IPS-18c (cell line): Measurements from ENCODE around the gene RIPK4.
"Not testable (repeated sequence)": the region's sequence is repeated elsewhere in the genome, so short reads cannot be mapped to it uniquely, and the experiment has no call there.

ENCODE experiments used
- H3K4me3 ChIP-seq: 2 replicates; pipeline ENCODE4 v1.7.0; 2013; ENCODE audit warnings: low read depth, mild to moderate bottlenecking, low read length, moderate library complexity; ENCODE audit not compliant: insufficient read depth
- H3K9me3 ChIP-seq: one replicate; pipeline ENCODE4 v1.6.1; 2013; ENCODE audit warnings: mild to moderate bottlenecking, low read length, moderate library complexity; ENCODE audit not compliant: control insufficient read depth, insufficient read depth

Gene RIPK4

DNA sequence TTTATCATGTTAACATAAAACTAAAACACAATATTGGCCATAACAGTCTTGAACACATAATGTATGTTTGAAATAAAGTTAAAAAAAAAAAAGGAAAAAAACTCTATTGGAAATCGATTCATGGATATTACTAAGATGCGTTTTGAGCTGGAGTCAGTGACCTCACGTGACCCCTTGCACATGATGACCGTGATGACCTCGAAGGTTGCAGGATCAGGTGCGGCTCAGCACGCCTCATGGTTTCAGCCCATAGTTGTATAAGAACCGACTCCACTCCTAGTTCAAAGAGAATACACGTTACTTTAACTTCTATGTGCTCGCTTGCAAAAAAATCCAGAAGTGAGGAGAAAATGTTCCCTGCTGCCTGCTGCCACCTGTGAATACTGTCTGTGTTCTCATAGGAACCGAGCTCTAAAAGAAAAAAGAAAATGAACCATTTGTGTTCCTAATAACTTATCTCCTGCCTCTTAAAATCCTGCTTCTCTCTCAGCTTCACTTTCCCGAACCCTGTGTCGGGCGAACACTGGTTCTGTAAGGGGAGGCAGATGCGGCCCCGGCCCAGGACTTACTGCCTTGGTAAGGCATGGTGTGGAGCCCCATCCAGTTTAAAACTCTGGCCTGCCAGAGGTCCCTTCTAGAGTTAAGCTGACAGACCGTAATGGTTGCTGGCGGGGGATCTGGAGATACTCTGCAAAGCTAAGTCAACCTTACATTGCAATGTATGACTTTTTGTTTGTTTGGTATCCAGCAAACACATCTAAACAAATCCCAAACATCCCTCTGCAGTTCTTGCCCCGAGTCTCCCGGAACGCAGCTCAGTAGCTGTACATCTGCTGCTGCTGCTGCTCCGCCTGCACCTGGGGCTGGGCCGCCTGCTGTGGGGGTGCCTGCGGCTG lies 33.8 kb upstream of the RIPK4 start:
- Histone ChIP-seq H3K4me3 (no peak overlapping the region), H3K9me3 (peaks cover 2% of the 10 kb centered on the region)

DNA sequence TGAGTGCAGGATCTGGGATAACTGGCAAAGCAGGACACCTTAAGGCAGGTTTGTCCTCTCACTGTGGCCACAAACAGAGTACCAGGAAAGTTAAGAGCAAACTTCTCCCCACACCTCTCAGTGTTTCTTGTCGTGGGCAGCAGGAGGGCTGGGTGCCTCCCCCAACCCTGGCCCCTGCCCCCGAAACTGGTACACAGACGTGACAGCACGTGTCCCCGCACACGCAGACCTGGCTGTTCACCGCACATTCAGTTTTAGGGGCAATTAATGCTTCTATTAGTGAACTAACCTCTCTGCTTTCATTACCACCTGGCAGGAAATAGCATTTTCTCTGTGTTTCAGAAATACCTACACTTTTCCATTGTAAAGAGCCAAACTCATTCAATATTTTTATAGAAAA lies 32.9 kb upstream of the RIPK4 start:
- Histone ChIP-seq H3K4me3 (no peak overlapping the region), H3K9me3 (no peaks in the 10 kb centered on the region)

DNA sequence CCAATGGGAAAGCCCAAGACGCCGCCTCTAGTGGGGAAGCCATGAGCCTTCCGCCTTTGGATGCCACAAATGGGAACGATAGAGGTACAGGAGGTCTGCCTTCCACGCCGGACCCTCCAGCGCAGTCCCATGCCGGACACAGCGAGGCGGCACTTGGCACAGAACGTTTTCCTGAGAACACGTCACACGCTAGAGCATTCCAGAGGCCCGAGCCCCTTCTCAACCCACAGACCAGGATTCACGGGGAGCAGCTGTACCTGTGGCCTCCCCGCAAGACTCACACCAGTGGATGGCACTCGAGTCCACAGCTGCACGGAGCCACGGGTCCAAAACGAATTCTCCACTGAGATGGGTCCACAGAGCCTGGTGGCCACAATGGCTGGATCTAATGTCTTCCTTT lies 31.5 kb upstream of the RIPK4 start:
- Histone ChIP-seq H3K4me3 (no peak overlapping the region), H3K9me3 (no peaks in the 10 kb centered on the region)

DNA sequence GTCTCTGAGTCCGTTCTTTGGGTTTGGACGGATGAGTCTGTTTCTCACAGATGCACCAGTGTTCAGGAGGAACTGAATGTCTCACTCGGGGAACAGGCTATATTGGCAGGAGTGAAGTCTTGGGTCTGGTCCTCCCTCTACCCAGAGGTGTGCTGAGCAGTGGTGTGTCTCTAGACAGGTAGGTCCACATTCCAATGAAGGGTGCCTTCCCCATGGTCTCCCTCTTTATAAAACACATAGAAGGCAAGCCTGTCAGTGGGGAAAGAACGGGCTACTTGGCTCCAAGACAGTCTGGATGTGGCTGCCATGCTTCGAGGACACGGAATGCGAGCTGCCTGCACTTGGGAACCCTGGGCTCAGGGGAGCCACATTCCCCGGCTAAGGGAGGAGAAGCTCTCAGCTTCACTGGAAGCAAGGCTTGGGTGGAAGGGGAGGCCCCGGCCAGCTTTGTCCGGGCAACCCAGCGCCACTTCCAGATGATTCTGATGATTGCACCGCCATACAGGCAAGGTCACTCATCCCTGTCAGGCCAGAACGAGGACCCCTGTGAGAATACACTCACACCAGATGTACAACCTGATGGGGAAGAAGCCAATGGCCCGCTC lies 29.7 kb upstream of the RIPK4 start:
- peaks cover 3% of the 10 kb centered on the region for H3K9me3 ChIP-seq
- H3K4me3 ChIP-seq, result no peak overlapping the region

DNA sequence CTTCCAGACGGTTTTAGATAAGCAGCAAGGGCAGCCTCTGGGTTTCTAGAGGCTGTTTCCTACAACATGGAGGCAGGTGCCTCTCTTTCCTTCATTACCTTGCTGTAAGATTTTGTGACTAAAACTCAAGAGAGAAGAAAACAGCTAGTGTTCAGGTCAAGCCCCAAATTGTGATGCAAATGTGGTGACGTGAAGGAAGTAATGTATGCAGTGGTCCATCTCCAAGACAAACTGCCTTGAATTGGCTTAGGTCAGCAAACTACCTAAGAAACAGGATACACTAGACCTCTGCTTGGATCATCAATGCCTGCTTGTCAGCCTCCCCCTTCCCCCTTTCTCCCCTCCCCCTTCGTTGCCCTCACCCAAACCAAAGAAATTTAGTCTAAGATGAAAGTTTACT lies 28.9 kb upstream of the RIPK4 start:
- H3K4me3 ChIP-seq, result no peak overlapping the region

DNA sequence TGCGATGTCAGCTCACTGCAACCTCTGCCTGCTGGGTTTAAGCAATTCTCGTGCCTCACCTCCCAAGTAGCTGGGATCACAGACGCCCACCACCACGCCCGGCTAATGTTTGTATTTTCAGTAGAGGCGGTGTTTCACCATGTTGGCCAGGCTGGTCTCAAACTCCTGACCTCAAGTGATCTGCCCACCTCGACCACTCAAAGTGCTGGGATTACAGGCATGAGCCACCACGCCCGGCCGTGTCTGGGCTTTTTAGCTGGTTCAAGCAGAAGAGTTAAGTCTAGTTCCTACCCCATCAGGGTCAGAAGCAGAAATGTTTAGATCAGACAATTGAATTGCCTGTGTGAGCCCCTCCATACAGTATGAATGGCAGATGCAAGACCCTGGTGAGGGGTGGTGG lies 27.7 kb upstream of the RIPK4 start:
- no peak overlapping the region for H3K4me3 ChIP-seq
- peaks cover 6% of the 10 kb centered on the region for H3K9me3 ChIP-seq

More for the DNA sequence above, 28.9 kb upstream of the RIPK4 start:
- H3K9me3 ChIP-seq, result peaks cover 6% of the 10 kb centered on the region

DNA sequence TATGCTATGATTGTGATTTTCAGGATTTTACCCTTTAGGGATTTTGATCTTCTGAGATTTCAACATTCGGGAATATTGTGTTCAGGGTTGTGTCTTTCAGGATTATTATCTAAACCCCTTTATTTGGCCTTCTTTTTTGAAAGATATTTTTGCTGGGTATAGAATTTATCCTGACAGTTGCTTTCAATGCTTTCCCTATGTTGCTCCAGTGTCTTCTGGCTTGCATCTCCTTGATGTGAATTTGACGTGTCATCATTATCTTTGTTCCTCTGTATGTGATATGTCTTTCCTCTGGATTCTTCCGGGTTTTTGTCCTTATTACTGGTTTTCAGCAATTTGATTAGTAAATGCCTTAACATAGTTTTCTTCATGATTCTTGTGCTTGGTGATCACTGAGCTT lies 25.9 kb upstream of the RIPK4 start:
- Histone ChIP-seq H3K9me3 (peaks cover 6% of the 10 kb centered on the region), H3K4me3 (no peak overlapping the region)

DNA sequence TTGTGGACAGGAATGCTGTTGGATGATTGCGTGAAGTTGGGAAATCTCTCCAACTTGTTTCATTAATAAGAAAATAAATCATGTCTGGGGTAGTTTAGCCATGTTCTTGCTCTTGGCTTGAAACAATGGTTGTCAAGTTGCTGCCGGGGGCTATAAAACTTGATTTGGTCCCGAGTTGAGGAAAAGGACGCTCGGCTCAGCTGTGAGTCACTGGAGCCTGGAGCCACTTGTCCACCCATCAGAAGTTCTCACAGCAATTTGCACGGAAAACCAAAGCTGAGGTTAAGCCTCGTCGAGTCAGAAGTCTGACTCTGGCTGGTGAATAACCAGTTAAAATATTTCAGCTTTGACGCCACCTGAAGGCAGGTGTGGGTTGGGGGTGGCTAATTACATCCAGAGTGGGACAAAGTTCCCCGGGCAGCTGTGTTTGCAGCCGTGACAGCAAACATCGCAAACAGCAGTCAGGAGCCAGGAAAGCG lies 19.7 kb upstream of the RIPK4 start:
- H3K4me3 ChIP-seq, result no peak overlapping the region
- H3K9me3 ChIP-seq, result peaks cover 3% of the 10 kb centered on the region

DNA sequence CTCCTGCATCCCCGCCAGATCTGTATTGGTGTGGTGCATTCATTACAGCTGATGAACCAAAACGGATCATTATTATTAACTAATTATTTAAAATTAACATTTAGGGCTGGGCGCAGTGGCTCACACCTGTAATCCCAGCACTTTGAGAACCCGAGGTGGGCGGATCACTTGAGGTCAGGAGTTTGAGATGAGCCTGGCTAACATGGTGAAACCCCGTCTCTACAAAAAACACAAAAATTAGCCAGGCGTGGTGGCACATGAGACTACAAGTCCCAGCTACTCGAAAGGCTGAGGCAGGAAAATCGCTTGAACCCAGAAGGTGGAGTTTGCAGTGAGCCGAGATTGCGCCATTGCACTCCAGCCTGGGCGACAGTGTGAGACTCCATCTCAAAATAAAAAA lies 18.4 kb upstream of the RIPK4 start:
- H3K9me3 ChIP-seq, H3K4me3 ChIP-seq: not testable (repeated sequence)

DNA sequence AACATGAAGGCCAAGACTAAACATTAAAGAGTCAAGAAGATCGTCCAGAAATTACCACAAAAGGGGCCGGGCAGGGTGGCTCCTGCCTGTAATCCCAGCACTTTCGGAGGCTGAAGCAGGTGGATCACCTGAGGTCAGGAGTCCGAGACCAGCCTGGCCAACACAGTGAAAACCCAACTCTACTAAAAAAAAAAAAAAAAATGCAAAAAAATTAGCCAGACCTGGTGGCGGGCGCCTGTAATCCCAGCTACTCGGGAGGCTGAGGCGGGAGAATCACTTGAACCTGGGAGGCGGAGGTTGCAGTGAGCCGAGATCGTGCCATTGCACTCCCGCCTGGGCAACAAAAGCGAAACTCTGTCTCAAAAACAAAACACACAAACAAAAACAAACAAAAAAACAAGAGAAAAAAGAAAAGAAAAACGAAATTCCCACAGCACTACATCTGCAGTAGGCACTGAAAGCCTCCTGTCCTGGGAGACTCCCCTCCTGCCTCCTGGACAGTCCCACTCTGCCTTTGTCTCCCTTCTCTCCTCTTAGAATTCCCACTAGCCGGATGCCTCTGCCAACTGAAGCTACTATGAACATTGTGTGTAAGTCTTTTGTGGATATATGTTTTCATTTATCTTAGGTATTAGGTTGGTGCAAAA lies 17.7 kb upstream of the RIPK4 start:
- H3K9me3 ChIP-seq, result no peaks in the 10 kb centered on the region
- H3K4me3 ChIP-seq, result no peak overlapping the region

DNA sequence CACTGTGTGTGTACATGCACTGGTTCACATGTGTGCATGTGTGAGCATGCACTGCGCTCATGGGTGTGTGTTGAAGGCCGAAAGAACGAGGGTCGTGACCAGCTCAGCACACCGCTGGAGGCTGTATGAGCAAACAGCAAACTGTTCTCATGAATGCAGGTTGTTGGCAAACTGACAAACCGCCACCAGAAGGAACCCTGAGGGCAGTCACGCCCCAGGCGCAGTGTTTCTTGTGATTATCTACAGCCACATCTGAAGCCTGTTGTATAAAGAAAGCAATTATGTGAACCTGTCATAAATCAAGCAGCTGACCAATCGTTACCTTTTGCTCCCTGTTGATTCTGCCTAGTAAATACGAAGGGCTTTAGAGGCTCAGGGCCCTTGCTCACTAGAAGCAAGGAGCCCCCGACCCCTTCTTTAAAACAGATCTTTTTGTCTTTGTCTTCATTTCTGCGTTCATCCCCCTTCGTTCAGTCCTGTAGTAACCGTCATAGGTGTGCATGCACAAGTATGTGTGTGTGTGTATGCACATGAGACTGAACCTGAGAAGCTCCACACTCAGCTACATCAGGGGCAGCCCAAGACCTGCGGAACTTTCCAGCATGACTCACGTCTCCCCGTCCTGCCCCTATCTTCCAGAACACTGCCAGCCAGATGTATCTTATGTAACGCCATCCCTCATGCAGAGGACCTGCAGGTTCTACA lies 16.8 kb upstream of the RIPK4 start:
- Histone ChIP-seq H3K9me3 (no peaks in the 10 kb centered on the region), H3K4me3 (no peak overlapping the region)

DNA sequence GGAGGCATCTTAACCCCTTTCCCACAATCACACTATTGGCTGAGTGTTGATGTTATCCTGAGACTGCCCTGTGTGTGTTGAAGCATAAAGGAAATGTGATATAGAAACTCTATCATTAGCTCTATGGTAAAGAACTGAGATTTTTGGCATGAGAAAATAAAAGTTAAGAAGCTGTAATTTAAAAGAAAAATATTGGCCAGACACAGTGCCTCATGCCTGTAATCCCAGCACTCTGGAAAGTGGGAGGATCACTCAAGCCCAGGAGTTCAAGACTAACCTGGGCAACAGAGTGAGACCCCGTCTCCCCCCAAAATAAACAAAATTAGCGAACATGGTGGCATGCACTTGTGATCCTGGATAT lies 14.2 kb upstream of the RIPK4 start:
- H3K9me3 ChIP-seq, result no peaks in the 10 kb centered on the region
- no peak overlapping the region for H3K4me3 ChIP-seq

DNA sequence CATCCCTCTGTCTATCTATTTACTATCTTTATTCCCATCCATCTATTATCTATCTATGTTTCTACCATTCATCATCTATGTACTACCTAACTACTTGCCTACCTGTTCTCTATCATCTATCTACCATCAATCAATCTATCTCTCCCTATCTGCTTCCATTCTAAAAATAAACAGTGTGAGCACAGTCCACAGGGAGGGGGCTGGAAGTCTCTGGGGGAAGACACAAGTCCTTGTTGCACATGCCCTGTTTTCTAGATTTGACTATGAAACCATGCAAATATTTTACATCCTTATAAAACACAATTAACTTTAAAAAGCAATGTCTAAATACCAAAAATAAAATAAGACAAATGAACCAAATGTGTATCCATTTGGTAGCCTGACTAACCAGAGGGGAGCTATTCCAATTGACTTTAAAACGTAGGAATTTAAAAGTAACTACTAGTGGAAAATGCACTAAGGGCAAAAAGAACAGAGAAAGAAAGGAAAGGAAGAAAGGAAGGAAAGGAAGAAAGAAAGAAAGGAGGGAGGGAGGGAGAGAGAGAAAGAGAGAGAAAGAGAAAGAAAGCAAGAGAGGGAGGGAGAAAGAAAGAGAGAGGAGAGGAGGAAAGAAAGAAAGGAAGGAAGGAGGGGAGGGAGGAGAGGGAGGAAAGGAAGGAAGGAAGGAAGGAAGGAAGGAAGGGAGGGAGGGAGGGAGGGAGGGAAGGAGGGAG lies 13.6 kb upstream of the RIPK4 start:
- no peak overlapping the region for H3K4me3 ChIP-seq
- no peaks in the 10 kb centered on the region for H3K9me3 ChIP-seq

DNA sequence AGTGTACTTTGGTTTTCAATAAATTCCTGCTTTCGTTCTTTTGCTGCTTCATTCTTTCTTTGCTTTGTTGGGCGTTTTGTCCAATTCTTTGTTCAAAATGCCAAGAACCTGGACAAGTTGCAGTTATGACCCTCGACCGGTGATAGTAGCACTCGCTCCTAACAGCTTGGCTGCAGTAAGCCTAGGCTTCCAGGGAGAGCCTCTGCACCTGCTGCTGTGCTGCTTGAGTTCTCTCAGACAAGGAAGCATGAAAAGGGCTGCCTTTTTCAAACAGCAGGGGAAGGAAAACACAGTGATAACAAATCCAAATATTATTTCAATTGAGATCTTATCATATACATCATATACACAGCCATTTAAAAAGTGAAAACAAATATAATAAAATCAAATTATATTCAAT lies 12.8 kb upstream of the RIPK4 start:
- Histone ChIP-seq H3K9me3 (no peaks in the 10 kb centered on the region), H3K4me3 (no peak overlapping the region)

DNA sequence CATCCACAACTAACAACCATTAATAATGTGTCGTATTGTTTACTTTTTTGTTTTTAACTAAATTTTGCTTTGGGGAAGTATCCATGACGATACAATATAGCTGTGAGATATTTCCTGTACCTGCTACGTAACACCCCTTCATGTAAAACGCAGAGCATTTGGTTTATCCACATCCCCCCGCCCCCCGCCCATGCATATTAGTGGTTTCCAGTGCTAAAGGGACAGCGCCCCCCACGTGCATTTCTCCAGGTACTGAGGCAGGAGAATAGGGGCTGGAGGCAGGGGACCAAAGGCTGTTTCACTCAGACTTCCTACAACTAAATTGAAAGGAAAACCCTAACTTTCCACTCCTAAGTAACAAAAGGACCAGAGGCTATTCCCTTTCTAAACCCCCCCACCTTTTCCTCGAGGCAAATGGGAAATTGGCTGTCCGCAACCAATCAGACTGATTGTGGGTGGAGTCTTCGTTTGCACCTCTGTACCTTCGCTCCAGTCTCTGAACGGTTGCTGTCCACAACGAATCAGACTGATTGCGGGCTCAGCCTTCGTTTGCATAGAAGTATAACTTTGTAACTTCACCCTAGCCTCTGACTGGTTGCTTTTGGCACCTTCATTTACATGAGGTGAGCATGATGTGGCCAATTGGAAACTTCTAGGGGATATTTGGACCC lies 12.2 kb upstream of the RIPK4 start:
- Histone ChIP-seq H3K4me3 (0 out of 2 replicates have a peak overlapping the region, but pooled peaks have one; percentile 9), H3K9me3 (no peaks in the 10 kb centered on the region)

DNA sequence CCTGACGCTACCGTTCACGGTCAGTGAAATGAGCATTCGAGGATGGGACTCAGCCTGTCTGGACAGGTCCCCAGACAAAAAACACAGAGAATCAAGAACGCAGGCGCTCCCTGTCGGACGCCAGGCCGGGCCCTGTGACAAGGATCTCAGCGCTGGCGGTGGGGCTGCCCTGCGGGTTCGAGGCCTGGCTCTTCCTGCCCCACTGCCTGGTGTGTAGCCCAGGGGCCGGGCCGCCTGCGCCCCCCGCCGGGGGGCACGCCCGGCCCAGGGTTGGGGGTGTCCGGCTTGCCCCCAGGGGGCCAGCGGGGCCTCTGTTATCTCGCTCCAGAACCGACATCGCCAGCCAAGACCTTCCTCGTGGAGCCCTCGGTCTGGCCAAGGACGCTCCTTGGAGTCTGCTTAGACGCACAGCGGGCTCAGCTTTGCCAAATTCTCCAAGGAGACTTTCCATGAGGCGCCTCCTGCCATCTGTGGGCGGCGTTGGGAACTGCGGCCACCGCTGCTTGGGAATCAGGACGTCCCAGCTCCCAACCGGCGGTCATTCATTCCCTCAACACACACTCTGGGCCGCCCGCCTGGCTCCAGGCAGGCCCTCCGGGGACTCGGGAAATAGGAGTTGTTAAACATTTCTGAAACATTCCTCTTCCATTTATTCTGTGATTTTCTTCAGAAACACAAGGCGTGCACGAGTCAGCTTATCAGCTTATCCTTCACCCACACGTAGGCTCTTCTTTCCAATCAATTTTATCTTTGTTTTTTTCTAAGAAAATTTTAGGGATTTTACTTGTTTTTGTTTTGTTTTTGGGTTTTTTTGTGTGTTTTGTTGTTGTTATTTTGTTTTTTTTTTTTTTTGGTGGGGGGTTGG lies 11.3 kb upstream of the RIPK4 start:
- Histone ChIP-seq H3K4me3 (no peak overlapping the region), H3K9me3 (no peaks in the 10 kb centered on the region)
